Uterus (tissue), 4 donors: ENCODE results near the gene DPF3. TPM values are rescaled to one million over a fixed set of nuclear protein-coding genes. Genes with fewer than 3 reads are reported as not detected.

Experiments used
- DNase-seq, 2 donors: peaks; one replicate each; pipeline ENCODE4 v3.0.0-alpha.2; 2019 to 2020
- H3K27ac ChIP-seq, 2 donors: fragments of 200-600 bp; sonication (generic); 1 replicate in 1 of 2; 2 replicates in 1 of 2; pipeline ENCODE4 v1.5.1; 2016 to 2018
- H3K27me3 ChIP-seq, 2 donors: fragments of 200-600 bp; sonication (generic); one replicate each; pipeline ENCODE4 v1.5.1; 2018 to 2019; ENCODE audit warnings: control low read depth in 1 of 2
- H3K36me3 ChIP-seq, 2 donors: fragments of 200-600 bp; sonication (generic); one replicate each; pipeline ENCODE4 v1.5.1; 2019; ENCODE audit warnings: control low read depth in 1 of 2
- H3K4me1 ChIP-seq, 2 donors: fragments of 200-600 bp; sonication (generic); one replicate each; pipeline ENCODE4 v1.5.1; 2018 to 2019; ENCODE audit warnings: control low read depth in 1 of 2
- H3K4me3 ChIP-seq, 2 donors: fragments of 200-600 bp; sonication (generic); 1 replicate in 1 of 2; 2 replicates in 1 of 2; pipeline ENCODE4 v1.5.1; 2018 to 2019; ENCODE audit warnings: mild to moderate bottlenecking in 1 of 2
- H3K9me3 ChIP-seq, 2 donors: fragments of 200-600 bp; sonication (generic); one replicate each; pipeline ENCODE4 v1.5.1; 2019; ENCODE audit warnings: control low read depth in 1 of 2
- POLR2A ChIP-seq, 2 donors: fragments of 450-650 bp; IDR thresholded peaks; one replicate each; pipeline ENCODE4 v1.6.1; 2016; ENCODE audit warnings: antibody characterized with exemption in 2 of 2, mild to moderate bottlenecking in 1 of 2, moderate library complexity in 1 of 2
- intact Hi-C: fragments of 100-400 bp; cut with DNase I; formaldehyde crosslinking; loops from one replicate; pipeline ENCODE4 v1.15.1; 2023; ENCODE audit warnings: low total_unique reads
- total RNA-seq, 4 donors: library from RNA; depleted of rRNA in 3 of 4; stranded (reverse); fragments of >200 nt in 3 of 4; gene quantifications; one replicate each; pipeline versions ENCODE4 v1.1.0 to v1.2.4, GENCODE V29; 2014 to 2023
- TF ChIP-seq, protein P1 (sequence below), 4 experiments: fragments of 200-600 bp in 2 of 4; fragments of 450-650 bp in 2 of 4; sonication (generic) in 2 of 4; IDR thresholded peaks; one replicate each; pipeline ENCODE4 v1.5.1; 2016 to 2019; ENCODE audit warnings: antibody characterized with exemption in 4 of 4, mild to moderate bottlenecking in 2 of 4, moderate library complexity in 1 of 4
- donor health status: DM: yes; HTN: yes; CAD: no.

DPF3 gene
- total RNA-seq, 4 donors from 2014 or later = 1.6 to 2.8 TPM; not detected in 2

DNA sequence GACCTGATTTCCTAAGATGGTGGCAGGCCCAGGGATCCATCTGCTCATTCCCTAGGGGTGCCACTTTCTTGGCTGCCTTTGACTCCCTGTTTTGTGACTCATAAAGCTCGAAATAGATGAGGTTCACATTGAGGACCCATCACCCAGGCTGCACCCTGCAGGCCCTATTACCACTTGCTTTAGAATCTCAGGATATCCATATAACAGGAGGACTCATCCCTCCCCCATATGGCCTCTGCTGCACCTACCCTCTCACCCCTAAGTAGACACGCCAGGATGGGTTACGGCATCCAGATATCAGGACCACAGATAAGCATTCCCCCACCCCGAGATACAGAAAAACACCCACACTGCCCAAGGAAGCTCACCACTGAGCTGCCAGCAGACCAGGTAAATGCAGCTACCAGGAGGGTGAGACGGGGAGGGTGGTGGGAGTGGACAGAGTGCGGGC lies 155.7 kb downstream of the DPF3 start:
- H3K27ac ChIP-seq = no peak overlapping the region
- intact Hi-C loops = no loop called here
- H3K9me3 ChIP-seq = no peaks in the 10 kb centered on the region
- no peak overlapping the region for H3K4me3 ChIP-seq
- no peaks in the 10 kb centered on the region for H3K27me3 ChIP-seq
- H3K36me3 ChIP-seq = no peaks in the 10 kb centered on the region
- no peak for TF ChIP-seq POLR2A (IDR thresholded peaks at IDR 0.05)
- TF ChIP-seq, protein P1, sequence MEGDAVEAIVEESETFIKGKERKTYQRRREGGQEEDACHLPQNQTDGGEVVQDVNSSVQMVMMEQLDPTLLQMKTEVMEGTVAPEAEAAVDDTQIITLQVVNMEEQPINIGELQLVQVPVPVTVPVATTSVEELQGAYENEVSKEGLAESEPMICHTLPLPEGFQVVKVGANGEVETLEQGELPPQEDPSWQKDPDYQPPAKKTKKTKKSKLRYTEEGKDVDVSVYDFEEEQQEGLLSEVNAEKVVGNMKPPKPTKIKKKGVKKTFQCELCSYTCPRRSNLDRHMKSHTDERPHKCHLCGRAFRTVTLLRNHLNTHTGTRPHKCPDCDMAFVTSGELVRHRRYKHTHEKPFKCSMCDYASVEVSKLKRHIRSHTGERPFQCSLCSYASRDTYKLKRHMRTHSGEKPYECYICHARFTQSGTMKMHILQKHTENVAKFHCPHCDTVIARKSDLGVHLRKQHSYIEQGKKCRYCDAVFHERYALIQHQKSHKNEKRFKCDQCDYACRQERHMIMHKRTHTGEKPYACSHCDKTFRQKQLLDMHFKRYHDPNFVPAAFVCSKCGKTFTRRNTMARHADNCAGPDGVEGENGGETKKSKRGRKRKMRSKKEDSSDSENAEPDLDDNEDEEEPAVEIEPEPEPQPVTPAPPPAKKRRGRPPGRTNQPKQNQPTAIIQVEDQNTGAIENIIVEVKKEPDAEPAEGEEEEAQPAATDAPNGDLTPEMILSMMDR (IDR thresholded peaks at IDR 0.05) = no peak
- no peak for DNase-seq
- H3K4me1 ChIP-seq = no peaks in the 10 kb centered on the region

DNA sequence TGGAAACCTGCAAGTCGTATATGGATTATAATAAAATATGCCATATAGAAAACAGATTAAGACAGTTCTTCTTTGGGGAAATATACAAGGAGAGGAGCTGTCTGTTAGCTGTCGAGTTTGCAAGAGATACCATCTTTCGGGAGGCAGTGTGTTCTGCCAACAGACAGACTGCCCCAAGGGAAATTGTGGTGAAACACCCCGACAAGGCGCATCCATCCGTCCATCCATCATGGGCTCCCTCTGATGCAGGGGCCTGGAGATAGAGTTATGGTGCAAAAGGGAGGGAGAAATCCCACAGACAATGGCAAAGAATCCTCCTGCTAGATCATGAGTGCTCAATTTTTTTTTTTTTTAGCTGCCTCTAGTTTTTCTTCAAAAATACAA lies 156.3 kb downstream of the DPF3 start:
- intact Hi-C loops = no loop called here
- H3K9me3 ChIP-seq = no peaks in the 10 kb centered on the region
- TF ChIP-seq, protein P1 (IDR thresholded peaks at IDR 0.05) = no peak
- no peak for TF ChIP-seq POLR2A (IDR thresholded peaks at IDR 0.05)

DNA sequence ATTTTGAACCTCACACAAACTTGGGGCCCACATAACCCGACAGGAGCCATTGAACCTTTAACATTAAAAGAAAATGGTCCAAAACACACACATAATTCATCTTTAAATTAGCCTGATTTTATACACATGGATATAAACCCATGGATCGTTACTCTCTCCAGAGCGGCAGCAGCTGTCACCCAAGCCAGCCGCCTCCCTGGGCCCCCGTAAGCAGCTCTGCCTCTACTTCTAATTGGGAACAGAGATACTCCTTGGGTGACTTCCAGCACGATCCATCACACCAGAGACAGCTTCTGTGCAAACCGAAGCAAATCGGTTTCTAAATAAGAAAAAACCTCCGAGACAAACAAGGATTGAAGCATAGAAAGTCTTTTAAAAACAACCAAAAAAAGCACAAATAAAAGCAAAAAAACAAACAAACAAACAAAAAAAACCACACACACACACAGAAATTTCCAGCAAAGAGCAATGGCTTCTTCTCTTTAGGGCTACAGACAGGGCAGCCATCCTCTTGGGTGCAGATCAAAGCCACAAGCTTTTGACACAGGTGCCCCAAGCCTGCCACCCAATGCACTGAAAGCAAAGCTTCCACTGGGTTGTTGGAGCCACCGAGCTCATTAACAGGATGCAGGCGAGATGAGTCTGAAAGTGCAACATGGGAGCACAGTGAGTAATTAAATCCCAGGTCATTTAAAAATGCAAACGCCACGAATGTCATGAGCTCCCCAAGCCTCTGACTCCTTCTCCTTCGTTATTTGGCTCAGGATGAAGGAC lies 156.9 kb downstream of the DPF3 start:
- DNase-seq = no peak
- no peak overlapping the region for H3K27ac ChIP-seq
- H3K9me3 ChIP-seq = no peaks in the 10 kb centered on the region
- no peaks in the 10 kb centered on the region for H3K27me3 ChIP-seq
- TF ChIP-seq, protein P1 (IDR thresholded peaks at IDR 0.05) = no peak
- TF ChIP-seq POLR2A (IDR thresholded peaks at IDR 0.05) = no peak
- H3K4me1 ChIP-seq = no peaks in the 10 kb centered on the region
- H3K4me3 ChIP-seq = no peak overlapping the region
- no peaks in the 10 kb centered on the region for H3K36me3 ChIP-seq
- intact Hi-C loops = no loop called here

More for the DNA sequence above, 156.3 kb downstream of the DPF3 start:
- no peaks in the 10 kb centered on the region for H3K36me3 ChIP-seq
- DNase-seq = no peak
- H3K4me3 ChIP-seq = no peak overlapping the region
- H3K27ac ChIP-seq = no peak overlapping the region
- H3K27me3 ChIP-seq = no peaks in the 10 kb centered on the region
- no peaks in the 10 kb centered on the region for H3K4me1 ChIP-seq

DNA sequence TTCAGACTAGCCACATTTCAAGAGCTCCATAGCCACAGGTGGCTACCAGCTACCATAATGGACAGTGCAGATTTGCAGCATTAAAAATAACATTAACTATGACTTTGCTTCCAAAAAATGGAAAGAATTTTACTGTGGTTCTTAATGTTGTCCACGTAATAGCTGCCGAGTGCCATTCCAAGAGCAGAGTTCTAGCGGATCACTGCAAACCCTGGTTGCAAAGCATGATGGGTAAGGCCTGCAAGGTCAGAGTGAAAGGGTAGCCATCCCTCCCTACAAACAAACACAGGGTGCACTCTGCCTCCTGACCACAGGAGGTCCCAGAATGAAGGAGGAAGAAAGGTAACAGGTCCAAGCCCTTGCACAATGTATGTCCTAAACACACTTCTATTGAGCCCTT lies 157.6 kb downstream of the DPF3 start:
- no peak for TF ChIP-seq POLR2A (IDR thresholded peaks at IDR 0.05)
- TF ChIP-seq, protein P1 (IDR thresholded peaks at IDR 0.05) = no peak
- Histone ChIP-seq H3K36me3 (no peaks in the 10 kb centered on the region), H3K27me3 (no peaks in the 10 kb centered on the region), H3K4me3 (no peak overlapping the region), H3K27ac (no peak overlapping the region), H3K4me1 (no peaks in the 10 kb centered on the region), H3K9me3 (no peaks in the 10 kb centered on the region)
- DNase-seq = no peak
- intact Hi-C loops = no loop called here

DNA sequence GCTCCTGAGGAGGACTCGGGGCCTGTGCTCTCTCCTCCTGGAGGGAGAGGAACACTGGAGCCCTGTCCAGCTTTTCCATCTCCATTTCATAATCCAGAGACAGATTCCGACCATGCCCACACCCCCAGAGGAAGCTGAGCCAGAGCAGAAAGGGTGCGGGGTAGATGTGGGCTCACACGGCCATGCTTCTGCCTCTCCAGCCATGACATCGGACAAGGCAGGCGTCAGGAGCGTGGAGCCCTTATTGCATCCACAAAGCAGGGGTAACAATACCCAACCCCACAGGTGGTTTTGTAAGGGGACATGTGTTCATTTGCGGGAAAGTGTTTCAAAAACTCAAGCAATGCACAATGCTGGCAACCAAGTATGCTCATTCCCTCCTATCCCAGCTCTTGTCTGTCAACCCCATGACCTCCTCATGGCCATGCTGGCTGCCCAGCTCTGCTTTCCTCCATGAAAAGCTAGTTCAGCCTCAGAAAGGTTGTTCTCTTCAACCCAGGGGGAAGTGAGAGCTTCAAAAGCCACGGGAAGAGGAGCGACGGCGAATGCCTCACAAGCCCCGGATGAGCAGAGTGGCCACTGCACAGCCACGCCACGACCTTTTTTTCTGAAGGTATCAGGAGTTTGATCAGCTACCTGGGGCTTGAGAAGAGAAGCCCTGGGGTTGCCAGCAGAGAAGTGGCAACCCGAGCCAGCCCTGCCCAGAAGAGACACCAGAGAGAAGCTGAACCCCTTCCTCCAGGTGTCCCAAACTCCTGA lies 161.7 kb downstream of the DPF3 start:
- no peaks in the 10 kb centered on the region for H3K36me3 ChIP-seq
- intact Hi-C loops = no loop called here
- no peaks in the 10 kb centered on the region for H3K9me3 ChIP-seq
- no peaks in the 10 kb centered on the region for H3K27me3 ChIP-seq
- no peaks in the 10 kb centered on the region for H3K4me1 ChIP-seq
- no peak overlapping the region for H3K27ac ChIP-seq
- TF ChIP-seq POLR2A (IDR thresholded peaks at IDR 0.05) = no peak
- TF ChIP-seq, protein P1 (IDR thresholded peaks at IDR 0.05) = no peak
- DNase-seq = no peak
- H3K4me3 ChIP-seq = no peak overlapping the region
